H9 (cell line): Measurements from ENCODE around the gene HMCN1. TPM values are rescaled to one million over a fixed set of nuclear protein-coding genes. Genes with fewer than 3 reads are reported as not detected.

Source experiments
- DNase-seq: peaks from one replicate; pipeline ENCODE4 v3.0.0-alpha.2; 2017
- H2AFZ ChIP-seq: one replicate; pipeline ENCODE4 v1.6.1; 2013; ENCODE audit warnings: mild to moderate bottlenecking, low read length, control low read depth, moderate library complexity
- H2AK5ac ChIP-seq: 2 replicates; pipeline ENCODE4 v1.6.1; 2013; ENCODE audit warnings: low read length, control low read depth, mixed read lengths; ENCODE audit not compliant: insufficient read length
- H2BK120ac ChIP-seq: one replicate; pipeline ENCODE4 v1.6.1; 2013; ENCODE audit warnings: low read depth, mild to moderate bottlenecking, low read length, control low read depth, inconsistent platforms; ENCODE audit not compliant: poor library complexity, severe bottlenecking
- H2BK12ac ChIP-seq: 2 replicates; pipeline ENCODE4 v1.6.1; 2013; ENCODE audit warnings: low read length, control low read depth, mixed read lengths, low read depth; ENCODE audit not compliant: insufficient read length
- H2BK15ac ChIP-seq: 2 replicates; pipeline ENCODE4 v1.6.1; 2013; ENCODE audit warnings: low read depth, low read length, control low read depth
- H2BK20ac ChIP-seq: one replicate; pipeline ENCODE4 v1.6.1; 2013; ENCODE audit warnings: low read depth, mild to moderate bottlenecking, low read length, control low read depth, inconsistent platforms; ENCODE audit not compliant: poor library complexity, severe bottlenecking
- H2BK5ac ChIP-seq: 2 replicates; pipeline ENCODE4 v1.6.1; 2013; ENCODE audit warnings: low read length, control low read depth, mixed read lengths; ENCODE audit not compliant: insufficient read length
- H3K14ac ChIP-seq: 2 replicates; pipeline ENCODE4 v1.6.1; 2013; ENCODE audit warnings: low read length, control low read depth; ENCODE audit not compliant: insufficient read depth
- H3K18ac ChIP-seq: 2 replicates; pipeline ENCODE4 v1.6.1; 2013; ENCODE audit warnings: low read depth, mild to moderate bottlenecking, mixed read lengths, low read length, control low read depth; ENCODE audit not compliant: insufficient read length
- H3K23ac ChIP-seq: 2 replicates; pipeline ENCODE4 v1.6.1; 2013; ENCODE audit warnings: low read length, control low read depth, mixed read lengths, low read depth; ENCODE audit not compliant: insufficient read length
- H3K23me2 ChIP-seq: 2 replicates; pipeline ENCODE4 v1.6.1; 2013; ENCODE audit warnings: low read depth, mild to moderate bottlenecking, mixed read lengths, low read length, control low read depth; ENCODE audit not compliant: insufficient read length, poor library complexity, severe bottlenecking
- H3K27ac ChIP-seq: 2 replicates; pipeline ENCODE4 v1.5.1; 2013; ENCODE audit warnings: low read length, control low read depth, mixed read lengths, low read depth; ENCODE audit not compliant: insufficient read length
- H3K27me3 ChIP-seq: 2 replicates; pipeline ENCODE4 v1.6.1; 2013; ENCODE audit warnings: low read length, control low read depth, inconsistent platforms; ENCODE audit not compliant: insufficient read depth
- H3K4ac ChIP-seq: 2 replicates; pipeline ENCODE4 v1.6.1; 2013; ENCODE audit warnings: low read depth, mild to moderate bottlenecking, control low read depth, inconsistent platforms, low read length, moderate library complexity
- H3K4me1 ChIP-seq: 2 replicates; pipeline ENCODE4 v1.6.1; 2013; ENCODE audit warnings: low read length, control low read depth, inconsistent platforms; ENCODE audit not compliant: insufficient read depth
- H3K4me2 ChIP-seq: 2 replicates; pipeline ENCODE4 v1.6.1; 2013; ENCODE audit warnings: low read length, control low read depth, mixed read lengths; ENCODE audit not compliant: insufficient read length, insufficient read depth
- H3K56ac ChIP-seq: 2 replicates; pipeline ENCODE4 v1.6.1; 2013; ENCODE audit warnings: low read depth, mild to moderate bottlenecking, mixed read lengths, low read length, control low read depth; ENCODE audit not compliant: insufficient read length
- H3K79me1 ChIP-seq: 2 replicates; pipeline ENCODE4 v1.6.1; 2013; ENCODE audit warnings: low read depth, mild to moderate bottlenecking, moderate library complexity, low read length, control low read depth, inconsistent platforms; ENCODE audit not compliant: insufficient read depth, poor library complexity, severe bottlenecking
- H3K79me2 ChIP-seq: 2 replicates; pipeline ENCODE4 v1.6.1; 2013; ENCODE audit warnings: low read length, control low read depth, inconsistent platforms; ENCODE audit not compliant: insufficient read depth
- H3K9ac ChIP-seq: 2 replicates; pipeline ENCODE4 v1.6.1; 2013; ENCODE audit warnings: low read length, control low read depth, mixed read lengths; ENCODE audit not compliant: insufficient read length; ENCODE audit errors: extremely low read depth
- H3K9me3 ChIP-seq: one replicate; pipeline ENCODE4 v1.6.1; 2013; ENCODE audit warnings: low read depth, low read length, inconsistent platforms; ENCODE audit not compliant: control insufficient read depth
- H3T11ph ChIP-seq: one replicate; pipeline ENCODE4 v1.6.1; 2013; ENCODE audit warnings: mild to moderate bottlenecking, low read length, control low read depth, inconsistent platforms
- H4K20me1 ChIP-seq: one replicate; pipeline ENCODE4 v1.6.1; 2013; ENCODE audit not compliant: control insufficient read depth, insufficient read length, insufficient read depth
- H4K5ac ChIP-seq: 2 replicates; pipeline ENCODE4 v1.6.1; 2013; ENCODE audit warnings: low read depth, mild to moderate bottlenecking, mixed read lengths, low read length, control low read depth; ENCODE audit not compliant: insufficient read length
- H4K8ac ChIP-seq: replicated peaks from 2 replicates; pipeline ENCODE4 v1.6.1; 2013; ENCODE audit warnings: low read length, control low read depth, mixed read lengths, low read depth; ENCODE audit not compliant: insufficient read length
- H4K91ac ChIP-seq: 2 replicates; pipeline ENCODE4 v1.6.1; 2013; ENCODE audit warnings: low read depth, mild to moderate bottlenecking, moderate library complexity, mixed read lengths, low read length, control low read depth; ENCODE audit not compliant: insufficient read length
- H3K27ac Mint-ChIP-seq, 3 experiments: 2 replicates in 2 of 3; 3 replicates in 1 of 3; pipeline ENCODE4 v1.8.0; 2020 to 2021; ENCODE audit warnings: mixed read lengths in 3 of 3, mild to moderate bottlenecking in 1 of 3, moderate library complexity in 1 of 3
- H3K27me3 Mint-ChIP-seq: 2 replicates; pipeline ENCODE4 v1.8.0; 2021; ENCODE audit warnings: low read depth, mild to moderate bottlenecking, moderate library complexity, mixed read lengths
- H3K36me3 Mint-ChIP-seq, 3 experiments: 2 replicates in 2 of 3; 3 replicates in 1 of 3; pipeline ENCODE4 v1.8.0; 2020 to 2021; ENCODE audit warnings: low read depth in 3 of 3, mixed read lengths in 3 of 3; ENCODE audit not compliant: insufficient read depth in 1 of 3
- H3K4me1 Mint-ChIP-seq, 2 experiments: 2 replicates each; pipeline ENCODE4 v1.8.0; 2020; ENCODE audit warnings: mixed read lengths in 2 of 2
- H3K4me3 Mint-ChIP-seq, 2 experiments: 2 replicates in 1 of 2; 3 replicates in 1 of 2; pipeline ENCODE4 v1.8.0; 2020 to 2021; ENCODE audit warnings: mild to moderate bottlenecking in 2 of 2, mixed read lengths in 2 of 2, moderate library complexity in 1 of 2
- H3K9me3 Mint-ChIP-seq, 2 experiments: 2 replicates in 1 of 2; 3 replicates in 1 of 2; pipeline ENCODE4 v1.8.0; 2020; ENCODE audit warnings: mild to moderate bottlenecking in 2 of 2, mixed read lengths in 2 of 2, moderate library complexity in 1 of 2
- WGBS: extraction: QIAGEN DNeasy Blood & Tissue Kit; methylation state at CpG from one replicate; pipeline ENCODE4 v1.1.7; 2013; ENCODE audit warnings: missing lambda C conversion rate, low lambda C conversion rate, mixed read lengths; ENCODE audit not compliant: insufficient read length; ENCODE audit errors: extremely low coverage; 5-methylcytosine and 5-hydroxymethylcytosine counted together
- total RNA-seq: library from RNA; stranded (reverse); gene quantifications from 2 replicates; pipeline ENCODE4 v1.2.1, GENCODE V29; 2021
- TF ChIP-seq, protein P1 (sequence below): fragments of 200-600 bp; sonication (generic); conservative IDR thresholded peaks from 3 replicates; pipeline ENCODE4 v1.8.0; 2021; ENCODE audit warnings: antibody characterized with exemption, mild to moderate bottlenecking

The HMCN1 gene
- total RNA-seq, 1 experiment from 2014 or later = 3.3 TPM

DNA sequence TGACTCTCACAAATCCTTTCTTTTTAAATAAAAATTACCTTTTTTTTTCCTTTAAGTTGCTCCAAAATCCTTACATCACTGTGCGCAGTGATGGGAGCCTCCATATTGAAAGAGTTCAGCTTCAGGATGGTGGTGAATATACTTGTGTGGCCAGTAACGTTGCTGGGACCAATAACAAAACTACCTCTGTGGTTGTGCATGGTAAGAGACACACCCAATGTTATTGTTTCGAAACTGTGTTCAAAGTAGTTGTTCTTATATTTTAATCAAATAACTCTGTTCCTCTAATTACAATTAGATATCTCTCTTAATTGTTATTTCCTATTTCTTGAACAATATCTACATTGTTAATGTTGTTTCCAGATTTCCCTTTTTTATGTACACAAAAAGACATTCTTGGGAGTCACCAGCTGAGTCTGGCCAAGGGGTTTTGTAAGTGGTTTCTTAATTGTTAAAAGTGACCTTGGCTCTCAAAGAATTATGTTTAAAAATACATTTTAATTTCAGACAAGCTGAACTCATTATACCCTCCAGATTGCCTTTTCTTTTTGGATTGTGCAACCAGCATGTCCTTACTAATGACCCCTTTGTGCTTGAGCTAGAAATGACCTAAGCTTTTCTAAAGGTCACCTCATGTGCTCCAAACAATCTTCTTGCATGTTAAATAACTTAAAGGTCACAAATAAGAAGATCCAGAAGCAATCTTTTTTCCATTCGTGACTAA is 250.1 kb downstream of the HMCN1 start:
- H3K27ac ChIP-seq = no peak overlapping the region
- no peak overlapping the region for H3K4me3 Mint-ChIP-seq

More for the DNA sequence above, 250.1 kb downstream of the HMCN1 start:
- no peak overlapping the region for H3K14ac ChIP-seq
- H3K18ac ChIP-seq = no peak overlapping the region
- no peaks in the 10 kb centered on the region for H4K20me1 ChIP-seq
- H2BK5ac ChIP-seq = no peak overlapping the region
- no peak overlapping the region for H3K56ac ChIP-seq
- H3K36me3 Mint-ChIP-seq = no peaks in the 10 kb centered on the region
- H3K79me1 ChIP-seq = no peaks in the 10 kb centered on the region
- H4K8ac ChIP-seq = no peak overlapping the region
- no peak overlapping the region for H3K9ac ChIP-seq
- no peaks in the 10 kb centered on the region for H3K27me3 ChIP-seq
- H3K4me1 Mint-ChIP-seq = 0 out of 4 replicates have a peak, but pooled peaks cover 0 to 3% of the 10 kb centered on the region in 2 experiments
- no peak overlapping the region for H3K23ac ChIP-seq
- no peaks in the 10 kb centered on the region for H3K4me1 ChIP-seq
- H3K23me2 ChIP-seq = no peaks in the 10 kb centered on the region
- H3K27me3 Mint-ChIP-seq = no peaks in the 10 kb centered on the region
- no peak overlapping the region for H2BK15ac ChIP-seq
- no peaks in the 10 kb centered on the region for H3K9me3 Mint-ChIP-seq
- H3K4me2 ChIP-seq = no peak overlapping the region
- TF ChIP-seq, protein P1, sequence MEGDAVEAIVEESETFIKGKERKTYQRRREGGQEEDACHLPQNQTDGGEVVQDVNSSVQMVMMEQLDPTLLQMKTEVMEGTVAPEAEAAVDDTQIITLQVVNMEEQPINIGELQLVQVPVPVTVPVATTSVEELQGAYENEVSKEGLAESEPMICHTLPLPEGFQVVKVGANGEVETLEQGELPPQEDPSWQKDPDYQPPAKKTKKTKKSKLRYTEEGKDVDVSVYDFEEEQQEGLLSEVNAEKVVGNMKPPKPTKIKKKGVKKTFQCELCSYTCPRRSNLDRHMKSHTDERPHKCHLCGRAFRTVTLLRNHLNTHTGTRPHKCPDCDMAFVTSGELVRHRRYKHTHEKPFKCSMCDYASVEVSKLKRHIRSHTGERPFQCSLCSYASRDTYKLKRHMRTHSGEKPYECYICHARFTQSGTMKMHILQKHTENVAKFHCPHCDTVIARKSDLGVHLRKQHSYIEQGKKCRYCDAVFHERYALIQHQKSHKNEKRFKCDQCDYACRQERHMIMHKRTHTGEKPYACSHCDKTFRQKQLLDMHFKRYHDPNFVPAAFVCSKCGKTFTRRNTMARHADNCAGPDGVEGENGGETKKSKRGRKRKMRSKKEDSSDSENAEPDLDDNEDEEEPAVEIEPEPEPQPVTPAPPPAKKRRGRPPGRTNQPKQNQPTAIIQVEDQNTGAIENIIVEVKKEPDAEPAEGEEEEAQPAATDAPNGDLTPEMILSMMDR = no peak
- no peak overlapping the region for H3K4ac ChIP-seq
- H3K27ac Mint-ChIP-seq = no peak overlapping the region
- H2AK5ac ChIP-seq = no peak overlapping the region
- no peak overlapping the region for H2AFZ ChIP-seq
- no peaks in the 10 kb centered on the region for H3K9me3 ChIP-seq
- no peak overlapping the region for H2BK12ac ChIP-seq
- H2BK120ac ChIP-seq = no peak overlapping the region
- no peak overlapping the region for H4K5ac ChIP-seq
- no peak for DNase-seq
- no peak overlapping the region for H4K91ac ChIP-seq
- H3K79me2 ChIP-seq = no peaks in the 10 kb centered on the region
- no peak overlapping the region for H2BK20ac ChIP-seq
- no CpG with 5 or more reads among the region's 4 CpGs for WGBS
- H3T11ph ChIP-seq = no peak overlapping the region
